Stimulated activated naive CD4-positive, alpha-beta T cell (primary cell): Measurements from ENCODE around the gene PCNX2.

ENCODE experiments used
- DNase-seq, 6 experiments: peaks; one replicate each; lab custom pipeline; 2025; lab: John Stamatoyannopoulos, UW

The PCNX2 gene

DNA sequence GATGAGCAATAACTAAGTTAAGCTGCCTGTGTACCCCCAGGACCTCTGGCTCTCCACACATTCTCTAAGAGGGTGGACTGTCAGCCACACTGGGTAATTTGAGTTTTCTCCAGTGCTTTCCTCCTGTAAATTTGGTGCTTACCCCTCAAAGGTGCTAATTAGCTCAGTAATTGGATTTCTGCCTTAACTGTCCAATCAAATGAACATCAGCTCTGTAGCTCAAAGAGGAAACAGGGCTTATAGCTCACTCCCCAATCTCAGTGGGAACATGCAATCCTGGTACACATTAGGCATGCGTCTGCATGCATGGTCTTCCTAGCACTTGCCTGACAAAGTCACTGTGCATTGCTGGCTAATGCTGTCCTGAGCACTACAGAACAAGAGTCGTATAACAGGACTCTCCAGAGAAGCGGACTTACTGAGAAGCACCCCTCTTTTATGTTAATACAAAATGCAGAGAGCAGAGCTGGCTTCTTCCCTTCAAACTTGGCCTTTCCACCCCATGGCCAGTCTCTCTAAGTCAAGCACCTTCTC is 235.0 kb downstream of the PCNX2 start:
- no peak for DNase-seq

- no peak for DNase-seq
Observed at GRCh38 chr1:233057836-233058235, 237.7 kb downstream of the PCNX2 start.

GRCh38 chr1:233055879-233056641 is 239.5 kb downstream of the PCNX2 start:
- no peak for DNase-seq

GRCh38 chr1:233045588-233045987 is 249.9 kb downstream of the PCNX2 start:
- no peak for DNase-seq

DNA sequence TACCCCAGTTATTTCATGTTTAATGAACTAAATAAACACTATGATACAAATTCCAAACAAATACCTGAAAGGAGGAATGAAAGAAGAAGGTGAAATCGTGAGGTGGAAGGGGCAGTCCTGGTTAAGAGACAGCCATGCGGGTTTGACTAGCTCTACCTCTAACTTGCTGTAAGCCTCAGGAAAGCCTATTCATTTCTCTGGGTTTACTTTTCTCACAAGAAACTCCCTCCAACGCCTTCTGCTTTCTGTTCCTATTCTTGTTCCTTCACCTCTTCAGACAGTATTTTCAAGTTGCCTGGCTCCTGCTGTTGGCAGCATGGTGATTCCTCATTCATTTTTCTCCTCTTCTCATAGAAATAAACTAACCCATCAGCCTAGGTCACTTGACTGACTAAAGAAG is 252.7 kb downstream of the PCNX2 start:
- DNase-seq: no peak

DNA sequence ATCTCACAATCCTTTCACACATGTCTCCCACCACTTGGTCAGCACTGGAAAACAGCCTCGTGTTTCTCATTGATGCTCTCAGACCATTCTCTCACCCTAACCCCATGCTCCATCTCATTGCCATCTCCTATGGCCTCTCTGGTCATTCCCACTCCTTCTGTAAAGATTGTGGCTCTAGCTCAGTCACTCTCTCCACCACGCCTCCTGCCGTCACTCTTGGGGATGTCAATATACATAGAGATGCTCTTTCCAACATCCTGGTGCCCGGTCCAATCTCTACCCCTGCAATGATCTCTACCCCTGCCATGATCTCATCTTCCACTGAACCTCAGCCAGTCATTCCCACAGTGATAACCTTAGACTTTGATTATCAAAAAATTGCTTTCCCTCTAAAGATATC is 255.0 kb downstream of the PCNX2 start:
- no peak for DNase-seq

DNA sequence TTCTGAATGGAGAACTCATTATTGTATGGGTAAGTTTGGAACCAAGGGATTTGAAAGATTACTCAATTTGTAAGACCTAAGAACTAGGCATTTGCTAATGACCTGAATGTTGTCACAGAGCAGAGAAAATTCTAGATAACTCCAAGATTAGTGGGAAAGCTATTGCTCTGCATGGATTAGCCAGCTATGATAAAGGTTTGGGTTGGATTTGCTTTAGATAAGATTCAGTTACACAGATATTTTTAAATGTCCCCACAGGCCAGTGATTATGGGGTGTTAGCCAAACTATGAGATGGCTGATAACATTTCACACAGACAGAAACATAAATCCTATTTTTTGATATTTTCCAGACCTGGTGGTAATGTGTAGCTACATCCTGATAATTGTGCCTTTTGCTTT is 256.9 kb downstream of the PCNX2 start:
- no peak for DNase-seq

DNA sequence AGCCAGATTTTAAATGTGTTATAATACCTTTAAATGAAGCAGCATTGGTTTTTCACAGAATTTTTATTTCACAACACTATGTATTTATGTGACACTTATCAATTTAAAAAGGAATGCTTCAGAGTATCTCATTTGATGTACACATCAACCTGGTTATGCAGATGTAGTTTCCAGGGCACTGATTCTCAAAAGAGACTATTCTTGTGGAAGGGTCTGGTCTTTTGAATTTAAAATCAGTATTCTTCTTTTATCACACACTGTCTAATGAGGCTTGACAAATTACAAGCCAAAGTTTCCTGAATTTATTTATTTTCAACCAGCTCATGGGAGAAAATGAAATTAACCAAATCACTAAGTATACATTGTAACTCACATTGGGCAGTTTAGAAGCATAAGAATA is 257.7 kb downstream of the PCNX2 start:
- no peak for DNase-seq

- DNase-seq: no peak
Observed at GRCh38 chr1:233034836-233035235, 260.7 kb downstream of the PCNX2 start.

- no peak for DNase-seq
Observed at GRCh38 chr1:233033361-233033760, 262.2 kb downstream of the PCNX2 start.

- no peak for DNase-seq
Observed at GRCh38 chr1:233032916-233033315, 262.6 kb downstream of the PCNX2 start.

- no peak for DNase-seq
Observed at GRCh38 chr1:233031521-233031920, 264.0 kb downstream of the PCNX2 start.

DNA sequence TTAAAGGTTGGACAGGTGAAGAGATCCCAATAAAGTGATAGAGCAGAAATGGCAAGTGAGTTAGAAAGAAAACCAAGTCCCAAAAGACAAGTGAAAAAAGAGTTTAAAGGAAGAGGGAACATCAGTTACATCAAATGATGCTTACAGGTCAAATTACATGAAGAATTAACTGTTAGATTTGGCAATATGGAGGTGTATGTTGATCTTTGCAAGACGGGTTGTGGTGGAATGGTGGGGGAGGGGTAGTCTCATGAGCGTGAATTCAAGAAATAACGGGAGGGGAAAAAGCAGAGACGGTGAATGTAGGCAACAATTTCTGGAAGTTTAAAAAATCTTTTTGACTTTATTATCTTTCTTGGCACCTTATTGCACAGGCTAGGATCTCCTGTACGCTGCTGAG is 268.5 kb downstream of the PCNX2 start:
- DNase-seq: no peak

DNA sequence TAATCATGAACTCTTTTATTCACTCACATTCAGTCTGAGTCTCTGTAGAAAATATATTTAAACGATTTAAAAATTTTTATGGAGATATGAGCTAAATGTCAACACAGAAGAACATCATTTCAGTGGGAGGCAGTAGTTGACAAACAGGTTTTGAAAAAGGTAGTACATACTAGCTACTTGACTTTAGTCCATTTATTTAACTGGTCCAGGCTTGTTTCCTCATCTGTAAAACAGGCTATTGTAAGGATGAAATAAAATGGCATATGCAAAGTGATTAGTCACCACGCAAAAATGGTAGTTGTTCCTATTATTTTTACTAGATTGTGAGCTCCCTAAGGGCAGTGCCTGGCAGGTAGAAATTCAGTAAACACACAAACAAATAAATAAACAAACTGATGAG is 270.0 kb downstream of the PCNX2 start:
- no peak for DNase-seq

- peak in 2 of 6 experiments; percentile 5 to 12 for DNase-seq
Observed at GRCh38 chr1:233025157-233025556, 270.4 kb downstream of the PCNX2 start.

GRCh38 chr1:233024199-233024598 is 271.3 kb downstream of the PCNX2 start:
- DNase-seq: no peak

- DNase-seq: no peak
Observed at GRCh38 chr1:233022246-233022645, 273.3 kb downstream of the PCNX2 start.

DNA sequence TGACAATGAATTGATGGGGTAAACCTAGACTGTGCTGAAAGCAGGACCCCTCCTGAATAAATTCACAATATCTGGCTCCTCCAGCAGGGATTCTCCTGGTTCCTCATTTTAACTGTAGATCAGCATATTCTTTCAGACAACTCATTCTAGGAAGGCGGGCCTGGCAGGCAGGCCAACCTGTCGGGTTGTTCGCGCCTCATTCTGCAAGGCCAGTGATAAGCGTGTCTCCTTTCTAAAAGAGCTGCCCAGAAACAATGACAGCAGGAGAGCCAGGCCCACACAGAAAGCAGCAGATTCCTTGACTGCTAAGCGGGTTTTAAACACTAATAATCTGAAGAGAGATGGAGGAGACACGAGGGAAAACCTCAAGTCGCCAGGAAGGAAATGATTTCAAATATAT is 275.1 kb downstream of the PCNX2 start:
- no peak for DNase-seq

- no peak for DNase-seq
Observed at GRCh38 chr1:233019778-233020325, 275.7 kb downstream of the PCNX2 start.

GRCh38 chr1:233019083-233019482 is 276.4 kb downstream of the PCNX2 start:
- DNase-seq: no peak

- DNase-seq: no peak
Observed at GRCh38 chr1:233016798-233017197, 278.7 kb downstream of the PCNX2 start.

DNA sequence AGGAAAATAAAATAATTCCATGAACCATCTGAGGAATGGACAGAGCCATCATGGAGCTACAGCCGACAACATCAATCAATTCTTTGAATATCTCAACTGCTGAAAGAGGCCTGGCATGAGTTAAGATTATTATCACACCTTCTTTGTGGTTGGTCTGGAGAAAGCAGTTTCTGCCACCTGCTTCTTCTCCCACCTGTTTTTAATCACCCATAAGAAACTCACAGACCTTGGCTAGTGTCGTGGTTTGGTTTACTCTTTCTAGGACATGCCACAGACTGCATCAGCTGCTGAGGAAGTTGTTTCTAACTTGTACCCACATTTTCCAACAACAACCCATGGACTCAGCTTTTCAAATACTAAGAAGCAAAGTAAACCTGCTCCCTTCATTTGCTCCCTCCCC is 279.6 kb downstream of the PCNX2 start:
- no peak for DNase-seq

DNA sequence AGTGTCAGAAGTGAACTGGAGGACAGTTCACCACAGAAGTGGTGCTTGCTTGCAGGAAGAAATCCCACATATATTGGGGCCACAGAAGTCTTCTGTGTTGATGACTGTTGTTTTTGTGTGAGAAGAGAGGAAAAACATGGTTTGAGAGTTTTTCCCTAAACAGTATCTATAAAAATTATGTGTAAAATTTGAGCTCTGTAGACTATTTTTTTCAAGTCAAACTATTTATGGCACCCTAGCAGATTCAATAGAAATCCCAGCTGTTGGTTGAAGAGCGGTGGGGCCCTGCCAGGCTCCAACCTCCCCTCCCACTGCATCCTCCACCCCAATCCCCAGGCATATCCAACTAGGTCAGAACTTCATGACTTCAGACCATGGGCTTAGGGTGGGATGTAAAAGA is 283.5 kb downstream of the PCNX2 start:
- no peak for DNase-seq

- DNase-seq: no peak
Observed at GRCh38 chr1:233010146-233010545, 285.4 kb downstream of the PCNX2 start.
